Esophagus muscularis mucosa (tissue), 4 donors: ENCODE results near the gene SERPINB5. TPM values are rescaled to one million over a fixed set of nuclear protein-coding genes. Genes with fewer than 3 reads are reported as not detected.

Experiments
- DNase-seq: peaks from one replicate; pipeline ENCODE4 v3.0.0-alpha.2; 2017; ENCODE audit errors: extremely low spot score
- H3K27ac ChIP-seq, 4 donors: fragments of 200-600 bp; sonication (generic); replicated peaks in 1 of 4; 1 replicate in 3 of 4; 2 replicates in 1 of 4; pipeline ENCODE4 v1.5.1; 2016 to 2019; ENCODE audit warnings: mild to moderate bottlenecking in 1 of 4
- H3K27me3 ChIP-seq, 4 donors: fragments of 200-600 bp; sonication (generic); one replicate each; pipeline versions ENCODE4 v1.5.1 to v1.6.0; 2016 to 2019
- H3K36me3 ChIP-seq, 4 donors: fragments of 200-600 bp; sonication (generic); one replicate each; pipeline ENCODE4 v1.5.1; 2016 to 2019
- H3K4me1 ChIP-seq, 4 donors: fragments of 200-600 bp; sonication (generic); one replicate each; pipeline ENCODE4 v1.5.1; 2016 to 2019
- H3K4me3 ChIP-seq, 4 donors: fragments of 200-600 bp; sonication (generic); 1 replicate in 2 of 4; 2 replicates in 2 of 4; pipeline ENCODE4 v1.5.1; 2016 to 2019; ENCODE audit warnings: mild to moderate bottlenecking in 4 of 4, moderate library complexity in 1 of 4
- H3K9me3 ChIP-seq, 4 donors: fragments of 200-600 bp; sonication (generic); 1 replicate in 3 of 4; 2 replicates in 1 of 4; pipeline ENCODE4 v1.5.1; 2016 to 2019
- EP300 ChIP-seq: sonication (generic); formaldehyde crosslinking; IDR thresholded peaks from one replicate; pipeline ENCODE4 v1.6.1; 2017; ENCODE audit warnings: antibody characterized with exemption
- POLR2A ChIP-seq: fragments of 450-650 bp; IDR thresholded peaks from one replicate; pipeline ENCODE4 v1.6.1; 2017; ENCODE audit warnings: antibody characterized with exemption, moderate library complexity, mild to moderate bottlenecking, low read depth
- POLR2AphosphoS5 ChIP-seq, 2 donors: sonication (generic); formaldehyde crosslinking; IDR thresholded peaks; one replicate each; pipeline ENCODE4 v1.6.1; 2017; ENCODE audit warnings: antibody characterized with exemption in 2 of 2
- WGBS: methylation state at CpG from one replicate; pipeline ENCODE4 v1.1.5; 2018; 5-methylcytosine and 5-hydroxymethylcytosine counted together
- intact Hi-C: fragments of 100-400 bp; cut with DNase I; formaldehyde crosslinking; loops from one replicate; pipeline ENCODE4 v1.15.1; 2023
- total RNA-seq, 4 donors: library from RNA; depleted of rRNA; stranded (reverse); fragments of >200 nt; gene quantifications; one replicate each; pipeline versions ENCODE4 v1.1.0 to v1.2.1, GENCODE V29; 2016
- TF ChIP-seq, protein P1 (sequence below), 3 experiments: fragments of 200-600 bp in 2 of 3; fragments of 450-650 bp in 1 of 3; sonication (generic) in 2 of 3; IDR thresholded peaks; one replicate each; pipeline ENCODE4 v1.5.1; 2017 to 2019; ENCODE audit warnings: antibody characterized with exemption in 3 of 3, mild to moderate bottlenecking in 2 of 3, moderate library complexity in 1 of 3

SERPINB5 gene
- total RNA-seq, 4 donors from 2014 or later, result not detected

GRCh38 chr18:63523660-63524059, 46.9 kb downstream of the SERPINB5 start:
- 72% methylated on average over 4 of the region's 4 CpGs for WGBS
- TF ChIP-seq POLR2AphosphoS5 (IDR thresholded peaks at IDR 0.05) (no peak), EP300 (no peak), POLR2A (no peak)
- TF ChIP-seq, protein P1, sequence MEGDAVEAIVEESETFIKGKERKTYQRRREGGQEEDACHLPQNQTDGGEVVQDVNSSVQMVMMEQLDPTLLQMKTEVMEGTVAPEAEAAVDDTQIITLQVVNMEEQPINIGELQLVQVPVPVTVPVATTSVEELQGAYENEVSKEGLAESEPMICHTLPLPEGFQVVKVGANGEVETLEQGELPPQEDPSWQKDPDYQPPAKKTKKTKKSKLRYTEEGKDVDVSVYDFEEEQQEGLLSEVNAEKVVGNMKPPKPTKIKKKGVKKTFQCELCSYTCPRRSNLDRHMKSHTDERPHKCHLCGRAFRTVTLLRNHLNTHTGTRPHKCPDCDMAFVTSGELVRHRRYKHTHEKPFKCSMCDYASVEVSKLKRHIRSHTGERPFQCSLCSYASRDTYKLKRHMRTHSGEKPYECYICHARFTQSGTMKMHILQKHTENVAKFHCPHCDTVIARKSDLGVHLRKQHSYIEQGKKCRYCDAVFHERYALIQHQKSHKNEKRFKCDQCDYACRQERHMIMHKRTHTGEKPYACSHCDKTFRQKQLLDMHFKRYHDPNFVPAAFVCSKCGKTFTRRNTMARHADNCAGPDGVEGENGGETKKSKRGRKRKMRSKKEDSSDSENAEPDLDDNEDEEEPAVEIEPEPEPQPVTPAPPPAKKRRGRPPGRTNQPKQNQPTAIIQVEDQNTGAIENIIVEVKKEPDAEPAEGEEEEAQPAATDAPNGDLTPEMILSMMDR (IDR thresholded peaks at IDR 0.05), result no peak
- H3K27me3 ChIP-seq, result peaks cover 0 to 3% (median 0%) of the 10 kb centered on the region in 4 donors
- H3K9me3 ChIP-seq, result peaks cover 0 to 5% (median 0%) of the 10 kb centered on the region in 4 donors
- no peak for DNase-seq
- no peaks in the 10 kb centered on the region for H3K36me3 ChIP-seq
- no peak overlapping the region for H3K27ac ChIP-seq
- H3K4me3 ChIP-seq, result no peak overlapping the region
- intact Hi-C loops, result no loop called here
- no peaks in the 10 kb centered on the region for H3K4me1 ChIP-seq

DNA sequence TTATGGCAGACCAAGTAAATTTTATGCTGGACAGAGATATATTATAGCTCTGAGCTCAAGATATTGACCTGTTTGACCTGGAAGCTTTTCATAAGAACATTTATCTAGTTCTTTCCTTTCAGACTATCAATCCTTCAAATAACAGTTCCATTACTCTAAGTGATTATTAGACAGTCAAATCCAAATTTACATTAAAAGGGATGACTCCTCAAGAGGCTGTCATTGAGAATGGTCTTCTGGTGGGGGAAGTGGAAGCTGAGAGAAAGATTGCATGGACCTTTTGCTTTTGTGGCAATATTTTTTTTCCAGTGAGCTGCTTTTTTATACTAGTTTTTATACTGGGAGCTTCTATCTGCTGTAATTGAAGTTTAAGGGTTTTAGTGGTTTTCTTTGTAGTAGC, 50.5 kb downstream of the SERPINB5 start:
- H3K4me3 ChIP-seq, result no peak overlapping the region
- DNase-seq, result no peak
- no peaks in the 10 kb centered on the region for H3K27me3 ChIP-seq
- intact Hi-C loops, result no loop called here
- no peaks in the 10 kb centered on the region for H3K36me3 ChIP-seq
- no peak overlapping the region for H3K27ac ChIP-seq
- no peaks in the 10 kb centered on the region for H3K4me1 ChIP-seq
- TF ChIP-seq POLR2A (no peak), EP300 (no peak), POLR2AphosphoS5 (IDR thresholded peaks at IDR 0.05) (no peak)
- peaks cover 0 to 5% (median 0%) of the 10 kb centered on the region in 4 donors for H3K9me3 ChIP-seq

DNA sequence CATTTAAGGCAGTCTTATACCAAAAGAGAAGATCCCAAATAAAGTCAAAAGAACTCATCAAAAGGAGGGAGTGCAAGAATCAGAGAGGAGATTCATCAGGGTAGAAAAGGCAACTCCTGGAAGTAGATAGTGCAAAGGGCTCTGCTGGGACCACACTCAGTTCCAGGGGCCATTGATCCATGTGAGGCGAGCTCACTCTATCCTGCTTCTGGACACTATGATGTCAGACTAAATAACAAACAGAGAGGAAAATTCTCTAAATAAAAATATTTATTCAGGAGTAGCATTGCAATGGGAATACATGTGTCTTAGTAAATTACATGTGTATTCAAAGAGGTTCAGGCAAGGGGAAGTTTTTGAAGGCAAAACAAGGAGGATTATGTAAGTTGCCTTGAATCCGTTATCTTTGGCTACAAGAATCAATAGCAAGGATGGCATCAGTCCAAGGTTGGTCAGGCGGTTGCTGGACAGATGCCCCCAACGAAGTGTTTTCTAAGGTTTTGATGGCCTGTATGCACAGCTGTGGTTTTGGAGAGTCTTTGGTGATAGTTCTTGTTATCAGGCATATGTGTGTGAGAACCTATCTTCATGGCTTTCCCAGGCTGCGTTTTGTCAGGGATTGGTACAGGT, 52.2 kb downstream of the SERPINB5 start:
- no peaks in the 10 kb centered on the region for H3K4me1 ChIP-seq
- WGBS, result 84% methylated on average over 5 of the region's 5 CpGs
- no peak for DNase-seq
- TF ChIP-seq POLR2AphosphoS5 (IDR thresholded peaks at IDR 0.05), result no peak
- no peak for TF ChIP-seq POLR2A
- intact Hi-C loops, result no loop called here
- H3K27me3 ChIP-seq, result no peaks in the 10 kb centered on the region
- H3K9me3 ChIP-seq, result peaks cover 0 to 5% (median 0%) of the 10 kb centered on the region in 4 donors
- H3K36me3 ChIP-seq, result no peaks in the 10 kb centered on the region
- H3K4me3 ChIP-seq, result no peak overlapping the region
- H3K27ac ChIP-seq, result no peak overlapping the region

DNA sequence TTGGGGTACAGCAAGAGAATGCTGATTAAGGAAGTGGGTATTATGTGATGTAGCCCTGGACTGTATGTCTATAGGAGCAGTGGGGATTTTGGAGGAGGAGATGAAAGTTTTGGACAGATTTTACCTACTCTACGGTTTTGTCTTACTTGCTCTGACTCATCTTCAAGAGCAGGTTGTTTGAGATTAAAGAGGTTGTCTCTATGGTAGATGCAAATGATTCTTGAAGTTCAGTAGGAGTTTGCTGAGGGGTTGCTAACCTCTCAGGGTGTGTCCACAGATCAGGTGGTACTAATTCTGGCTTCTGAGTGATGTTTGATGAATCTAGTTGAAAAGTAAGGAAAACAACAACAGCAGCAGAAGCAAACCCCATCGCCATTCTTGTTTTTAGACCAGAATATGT, 55.7 kb downstream of the SERPINB5 start:
- intact Hi-C loops, result no loop called here
- Histone ChIP-seq H3K4me3 (no peak overlapping the region), H3K27me3 (no peaks in the 10 kb centered on the region), H3K9me3 (no peaks in the 10 kb centered on the region), H3K4me1 (no peaks in the 10 kb centered on the region), H3K27ac (no peak overlapping the region), H3K36me3 (no peaks in the 10 kb centered on the region)
- 77% methylated on average over 2 of the region's 2 CpGs for WGBS
- no peak for DNase-seq
- TF ChIP-seq POLR2A (no peak), EP300 (no peak), POLR2AphosphoS5 (IDR thresholded peaks at IDR 0.05) (no peak)
- TF ChIP-seq, protein P1 (IDR thresholded peaks at IDR 0.05), result no peak

- WGBS, result 53% methylated on average over 4 of the region's 4 CpGs
- Histone ChIP-seq H3K27me3 (no peaks in the 10 kb centered on the region), H3K36me3 (no peaks in the 10 kb centered on the region), H3K27ac (no peak overlapping the region), H3K9me3 (no peaks in the 10 kb centered on the region), H3K4me3 (no peak overlapping the region), H3K4me1 (no peaks in the 10 kb centered on the region)
- intact Hi-C loops, result no loop called here
- no peak for DNase-seq
- TF ChIP-seq EP300 (no peak), POLR2A (no peak), POLR2AphosphoS5 (IDR thresholded peaks at IDR 0.05) (no peak)
- TF ChIP-seq, protein P1 (IDR thresholded peaks at IDR 0.05), result no peak
Observed at GRCh38 chr18:63534615-63535014, 57.9 kb downstream of the SERPINB5 start.

DNA sequence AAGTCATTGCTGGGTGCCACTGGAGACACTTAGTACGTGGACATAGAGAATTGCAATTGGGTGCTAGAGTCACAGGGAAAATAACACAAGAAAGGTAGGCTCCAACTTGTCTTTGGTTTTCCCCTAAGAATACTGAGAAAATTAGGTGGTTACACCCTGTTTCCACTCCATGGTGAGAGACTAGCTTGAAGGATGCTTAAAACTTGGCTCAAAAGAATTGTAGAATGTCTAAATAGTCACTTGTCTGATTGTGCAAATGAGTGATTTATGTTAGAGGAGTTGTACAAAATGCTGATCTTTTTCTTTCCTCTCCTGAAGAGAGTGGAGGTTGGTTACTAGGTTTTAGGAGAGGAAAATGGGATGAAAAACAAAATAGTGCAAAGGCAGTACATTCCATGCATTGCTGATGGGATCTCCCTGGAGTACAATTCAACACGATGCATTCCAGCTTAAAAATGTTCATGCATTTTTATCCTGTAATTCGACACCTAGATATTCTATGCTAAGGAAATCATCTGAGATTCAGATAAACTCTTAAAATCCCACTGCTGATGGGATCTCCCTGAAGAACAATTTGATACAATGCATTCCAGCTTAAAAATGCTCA, 63.2 kb downstream of the SERPINB5 start:
- Histone ChIP-seq H3K36me3 (no peaks in the 10 kb centered on the region), H3K4me1 (no peaks in the 10 kb centered on the region), H3K27ac (no peak overlapping the region), H3K27me3 (no peaks in the 10 kb centered on the region), H3K4me3 (no peak overlapping the region), H3K9me3 (no peaks in the 10 kb centered on the region)
- intact Hi-C loops, result no loop called here
- WGBS, result 46% methylated on average over 3 of the region's 3 CpGs
- TF ChIP-seq POLR2A (no peak), POLR2AphosphoS5 (IDR thresholded peaks at IDR 0.05) (no peak), EP300 (no peak)
- TF ChIP-seq, protein P1 (IDR thresholded peaks at IDR 0.05), result no peak
- no peak for DNase-seq
